ENCODE data around the gene CHCHD6. TPM values are rescaled to one million over a fixed set of nuclear protein-coding genes. Genes with fewer than 3 reads are reported as not detected.

The CHCHD6 gene
- total RNA-seq, 6 experiments from 2014 or later = 1.7 to 5.3 (median 4.2) TPM

DNA sequence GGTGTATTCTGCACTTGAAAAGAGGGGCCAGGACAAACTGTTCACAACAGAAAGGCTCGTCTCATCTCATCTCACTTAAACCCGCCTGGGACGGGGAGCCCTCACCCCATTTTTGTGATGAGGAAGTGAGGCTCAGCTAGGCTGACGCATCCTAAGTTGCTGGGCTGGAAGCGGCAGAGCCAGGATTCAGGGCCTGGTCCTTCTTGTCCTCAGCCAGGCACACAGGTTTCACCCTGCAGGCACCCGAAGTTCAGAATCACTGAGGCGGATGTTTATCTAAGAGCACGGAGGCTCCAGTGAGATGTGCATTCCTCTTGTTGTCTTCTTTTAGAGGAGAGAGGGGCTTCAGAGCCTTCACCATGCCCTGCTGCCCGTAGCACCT lies 227.8 kb downstream of the CHCHD6 start:
- no peaks in the 10 kb centered on the region for H3K27me3 ChIP-seq
- DNase-seq = no peak
- no peak overlapping the region for H3K4me3 ChIP-seq
- no peak for ATAC-seq
- H3K36me3 ChIP-seq = no peaks in the 10 kb centered on the region
- no peaks in the 10 kb centered on the region for H3K9me3 ChIP-seq
- TF ChIP-seq, protein P1, sequence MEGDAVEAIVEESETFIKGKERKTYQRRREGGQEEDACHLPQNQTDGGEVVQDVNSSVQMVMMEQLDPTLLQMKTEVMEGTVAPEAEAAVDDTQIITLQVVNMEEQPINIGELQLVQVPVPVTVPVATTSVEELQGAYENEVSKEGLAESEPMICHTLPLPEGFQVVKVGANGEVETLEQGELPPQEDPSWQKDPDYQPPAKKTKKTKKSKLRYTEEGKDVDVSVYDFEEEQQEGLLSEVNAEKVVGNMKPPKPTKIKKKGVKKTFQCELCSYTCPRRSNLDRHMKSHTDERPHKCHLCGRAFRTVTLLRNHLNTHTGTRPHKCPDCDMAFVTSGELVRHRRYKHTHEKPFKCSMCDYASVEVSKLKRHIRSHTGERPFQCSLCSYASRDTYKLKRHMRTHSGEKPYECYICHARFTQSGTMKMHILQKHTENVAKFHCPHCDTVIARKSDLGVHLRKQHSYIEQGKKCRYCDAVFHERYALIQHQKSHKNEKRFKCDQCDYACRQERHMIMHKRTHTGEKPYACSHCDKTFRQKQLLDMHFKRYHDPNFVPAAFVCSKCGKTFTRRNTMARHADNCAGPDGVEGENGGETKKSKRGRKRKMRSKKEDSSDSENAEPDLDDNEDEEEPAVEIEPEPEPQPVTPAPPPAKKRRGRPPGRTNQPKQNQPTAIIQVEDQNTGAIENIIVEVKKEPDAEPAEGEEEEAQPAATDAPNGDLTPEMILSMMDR (IDR thresholded peaks at IDR 0.05) = no peak
- no peak for TF ChIP-seq POLR2A (IDR thresholded peaks at IDR 0.05)
- WGBS (ENCODE audit: insufficient coverage, low coverage, low lambda C conversion rate, missing lambda C conversion rate) = 86% methylated on average over 5 of the region's 9 CpGs
- no peak overlapping the region for H3K27ac ChIP-seq
- intact Hi-C loops (cut with DNase I) = no loop called here
- H3K4me1 ChIP-seq = no peaks in the 10 kb centered on the region

DNA sequence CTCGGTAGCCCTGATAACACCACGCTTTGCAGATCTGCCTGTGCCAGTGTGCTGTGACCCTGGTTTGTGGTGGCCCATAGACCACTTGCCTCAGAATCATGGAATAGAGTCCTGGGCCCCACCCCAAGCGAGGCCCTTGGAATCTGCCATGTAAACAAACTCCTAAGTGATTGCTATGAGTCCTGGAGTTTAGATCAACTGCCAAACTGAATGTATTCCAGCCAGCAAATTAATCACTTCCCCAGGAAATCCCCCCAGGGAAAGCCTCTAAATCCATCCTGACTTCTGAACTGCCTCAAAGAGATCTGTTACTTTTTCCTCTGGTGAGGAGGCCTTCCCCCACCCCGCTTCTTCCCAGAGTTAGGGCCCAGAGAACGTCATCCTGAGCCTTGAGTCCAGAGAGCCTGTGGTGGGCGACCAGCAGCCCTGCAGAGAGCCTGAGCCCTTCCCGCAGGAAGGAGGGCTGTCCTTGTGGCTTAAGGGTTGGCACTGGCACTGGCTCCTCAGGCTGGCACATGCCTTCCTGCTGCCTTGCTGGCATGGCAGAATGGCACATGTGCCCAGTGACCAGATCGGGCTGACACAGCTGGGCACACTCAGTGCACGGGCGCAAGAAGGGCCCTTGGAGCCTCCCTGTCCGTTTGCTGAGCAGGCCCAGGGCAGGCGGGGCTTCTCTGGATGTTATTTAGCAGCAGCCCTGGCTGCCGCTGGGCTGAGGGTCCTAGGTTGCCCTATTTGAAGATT lies 228.3 kb downstream of the CHCHD6 start:
- 93% methylated on average over 3 of the region's 13 CpGs for WGBS (ENCODE audit: insufficient coverage, low coverage, low lambda C conversion rate, missing lambda C conversion rate)

DNA sequence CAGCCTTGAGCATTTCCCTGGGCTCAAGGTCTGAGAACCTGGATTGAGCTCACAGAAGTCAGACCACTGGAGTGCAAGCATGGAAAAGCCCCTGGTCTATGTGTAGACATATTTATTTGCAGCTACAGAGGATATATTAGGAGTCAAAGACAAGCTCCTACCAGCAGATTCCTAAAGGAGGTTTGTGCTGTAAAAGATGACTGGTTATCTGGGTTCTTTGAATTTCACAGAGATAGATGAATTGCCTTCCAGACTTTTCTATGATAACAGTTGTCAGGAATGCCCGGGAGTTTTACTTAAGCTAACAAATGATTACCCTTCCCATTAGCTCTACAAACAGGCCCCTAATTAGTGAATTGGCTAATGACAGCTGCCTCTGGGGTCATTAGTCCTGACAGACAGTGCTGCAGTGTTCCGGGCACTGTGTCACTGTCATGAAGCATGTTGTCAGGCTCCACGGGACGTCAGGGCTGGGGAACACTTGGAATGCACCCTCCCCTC lies 230.0 kb downstream of the CHCHD6 start:
- TF ChIP-seq, protein P1 (IDR thresholded peaks at IDR 0.05) = no peak
- TF ChIP-seq POLR2A (IDR thresholded peaks at IDR 0.05) = no peak
- Histone ChIP-seq H3K4me3 (no peak overlapping the region), H3K9me3 (no peaks in the 10 kb centered on the region), H3K27me3 (no peaks in the 10 kb centered on the region), H3K4me1 (no peaks in the 10 kb centered on the region), H3K36me3 (no peaks in the 10 kb centered on the region), H3K27ac (no peak overlapping the region)
- WGBS (ENCODE audit: insufficient coverage, low coverage, low lambda C conversion rate, missing lambda C conversion rate) = 58% methylated on average over 2 of the region's 4 CpGs
- peak in 3 of 4 donors; percentile 28 to 52 (median 32) for ATAC-seq
- intact Hi-C loops (cut with DNase I) = no loop called here
- no peak for DNase-seq

More for the DNA sequence above, 228.3 kb downstream of the CHCHD6 start:
- Histone ChIP-seq H3K4me1 (no peaks in the 10 kb centered on the region), H3K27ac (no peak overlapping the region), H3K36me3 (no peaks in the 10 kb centered on the region), H3K9me3 (no peaks in the 10 kb centered on the region), H3K4me3 (no peak overlapping the region), H3K27me3 (no peaks in the 10 kb centered on the region)
- peak in 1 of 4 donors; percentile 17 for ATAC-seq
- DNase-seq = no peak
- TF ChIP-seq, protein P1 (IDR thresholded peaks at IDR 0.05) = no peak
- TF ChIP-seq POLR2A (IDR thresholded peaks at IDR 0.05) = no peak
- intact Hi-C loops (cut with DNase I) = no loop called here

DNA sequence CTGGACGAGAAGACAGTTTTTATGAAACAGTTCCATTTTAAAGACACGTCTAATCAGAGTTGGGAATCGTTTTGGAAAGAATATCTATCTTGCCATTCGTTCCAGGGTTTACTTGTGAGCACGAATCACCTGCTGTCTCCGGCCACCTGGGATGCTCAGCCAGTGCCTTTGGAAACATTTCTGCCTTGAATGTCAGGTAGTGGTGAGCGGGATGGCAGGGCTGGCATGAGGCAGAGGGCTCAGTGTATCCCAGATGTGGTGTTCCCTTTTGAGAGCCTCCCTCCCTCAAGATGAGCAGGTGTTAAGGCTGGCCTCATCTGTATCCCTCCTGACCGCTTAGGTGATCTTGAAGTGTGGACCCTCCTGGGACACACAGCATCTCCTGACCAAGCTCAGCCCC lies 231.0 kb downstream of the CHCHD6 start:
- Histone ChIP-seq H3K27me3 (no peaks in the 10 kb centered on the region), H3K4me1 (no peaks in the 10 kb centered on the region), H3K4me3 (no peak overlapping the region), H3K27ac (no peak overlapping the region), H3K9me3 (no peaks in the 10 kb centered on the region), H3K36me3 (no peaks in the 10 kb centered on the region)
- TF ChIP-seq, protein P1 (IDR thresholded peaks at IDR 0.05) = no peak
- no peak for TF ChIP-seq POLR2A (IDR thresholded peaks at IDR 0.05)
- ATAC-seq = no peak
- 77% methylated on average over 6 of the region's 8 CpGs for WGBS (ENCODE audit: insufficient coverage, low coverage, low lambda C conversion rate, missing lambda C conversion rate)
- DNase-seq = no peak
- intact Hi-C loops (cut with DNase I) = no loop called here

Measured in right lobe of liver (tissue), 6 donors.